Activated naive CD8-positive, alpha-beta T cell treated with anti-CD3 and anti-CD28 coated beads, Interleukin-2, amount 50 U/mL, for 16 hours (primary cell): ENCODE results near the gene ATF6.

Experiments used
- DNase-seq: peaks from one replicate; pipeline ENCODE4 v3.0.0-alpha.2; 2020; ENCODE audit warnings: low read depth, low spot score

Gene ATF6

DNA sequence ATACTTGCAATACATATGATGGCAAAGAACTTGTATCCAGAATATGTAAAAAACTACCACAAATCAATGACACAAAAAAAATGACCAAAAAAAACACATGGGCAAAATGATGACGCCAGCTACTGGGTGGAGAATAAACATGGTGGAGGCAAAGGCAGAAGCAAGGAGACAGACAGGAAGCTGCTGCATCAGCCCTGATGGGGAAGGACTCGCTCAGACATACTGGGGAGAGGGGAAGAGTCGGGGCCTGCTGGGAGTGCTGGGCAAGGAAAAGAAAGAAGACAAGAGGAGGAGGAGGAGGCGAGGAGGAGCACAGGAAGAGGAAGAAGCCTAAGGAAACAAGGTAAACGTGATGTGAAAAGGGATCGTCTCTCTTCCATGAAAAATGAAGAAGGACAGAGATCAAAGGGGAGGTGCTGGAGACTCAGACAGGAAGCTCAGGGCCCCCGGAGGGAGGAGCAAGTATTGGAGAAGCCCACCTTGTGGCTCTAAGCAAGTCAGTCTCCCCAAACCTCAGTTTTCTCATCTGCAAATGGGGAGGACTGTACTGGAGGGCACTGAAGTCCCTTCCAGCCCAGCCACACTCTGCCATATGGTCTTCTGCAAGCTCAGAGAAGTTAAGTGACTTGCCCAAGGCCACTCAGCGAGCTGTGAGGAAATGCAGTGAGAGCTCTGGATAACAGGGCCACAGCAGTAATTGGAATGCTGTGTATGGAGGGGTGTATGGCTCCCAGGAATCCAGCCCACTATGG is 233.4 kb downstream of the ATF6 start:
- no peak for DNase-seq

DNA sequence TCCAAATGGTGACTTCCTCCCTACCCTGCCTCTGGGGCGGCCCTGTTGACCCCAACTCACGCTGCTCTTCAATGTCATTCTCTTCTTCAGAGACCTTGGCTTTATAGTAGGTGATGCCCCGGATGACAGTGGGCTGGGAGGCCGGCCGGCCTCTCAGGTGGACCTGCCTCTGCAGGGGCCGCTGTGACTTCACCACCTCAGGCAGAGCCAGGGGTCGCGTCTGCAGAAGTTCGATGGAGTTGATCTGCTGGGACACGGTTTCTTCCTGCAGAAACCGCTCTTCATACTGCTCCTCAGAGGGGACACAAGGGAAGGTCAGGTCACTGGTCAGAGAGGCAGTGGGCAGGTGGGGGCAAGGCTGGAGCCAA is 233.9 kb downstream of the ATF6 start:
- no peak for DNase-seq

DNA sequence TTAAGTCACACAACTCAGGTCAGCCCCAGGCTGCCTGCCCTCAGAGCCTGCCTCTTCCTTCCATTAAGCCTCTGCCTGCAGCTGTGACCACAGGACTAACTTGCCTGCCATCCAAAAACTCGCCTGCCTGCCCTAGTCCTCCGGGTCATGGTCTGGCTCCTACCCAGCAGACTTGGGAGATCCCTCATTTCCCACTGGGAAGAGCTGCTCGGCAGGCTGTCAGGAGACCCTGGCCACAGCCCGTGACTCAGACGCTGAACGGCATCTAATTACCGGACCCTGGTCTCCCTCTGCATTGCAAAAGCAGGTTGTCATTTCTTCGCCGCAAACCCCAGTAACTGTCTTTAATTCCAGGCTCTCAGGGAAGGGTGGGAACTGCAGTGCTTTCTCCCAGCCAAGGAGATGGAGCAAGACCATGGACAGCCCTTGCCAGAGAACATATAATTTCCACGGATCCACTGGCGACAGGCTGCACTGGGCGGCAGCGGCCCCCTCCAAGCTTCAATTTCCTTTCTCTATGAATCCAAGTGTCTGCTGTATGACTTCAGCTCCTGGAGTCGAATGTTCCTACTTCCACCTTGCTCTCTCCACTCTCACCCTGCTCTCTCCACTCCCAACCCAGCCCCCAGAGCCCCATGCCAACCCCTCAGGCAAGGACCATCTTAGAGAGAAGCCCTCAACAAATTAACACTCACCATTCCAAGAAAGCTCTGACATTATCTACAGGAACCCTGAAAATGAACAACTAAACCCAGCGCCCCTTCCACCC is 237.1 kb downstream of the ATF6 start:
- DNase-seq = no peak

DNA sequence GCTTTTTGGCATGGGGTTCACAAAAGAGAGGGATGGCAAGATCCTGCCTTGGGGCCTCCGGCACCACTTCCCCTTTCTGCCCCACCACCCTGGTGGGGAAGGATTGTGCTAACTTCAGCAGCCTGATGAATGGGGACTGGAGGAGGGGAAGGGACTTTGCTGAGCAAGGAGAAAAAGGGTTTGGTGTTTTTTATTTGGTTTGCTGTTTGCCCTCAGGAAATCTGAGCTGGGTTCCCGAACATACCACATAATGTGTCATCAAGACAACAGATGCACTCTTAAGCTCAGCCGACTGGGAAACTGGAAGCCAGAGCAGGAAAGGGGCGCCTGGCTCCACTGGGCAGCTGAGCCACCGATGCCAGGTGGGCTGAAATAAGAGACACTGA is 237.7 kb downstream of the ATF6 start:
- DNase-seq = no peak

DNA sequence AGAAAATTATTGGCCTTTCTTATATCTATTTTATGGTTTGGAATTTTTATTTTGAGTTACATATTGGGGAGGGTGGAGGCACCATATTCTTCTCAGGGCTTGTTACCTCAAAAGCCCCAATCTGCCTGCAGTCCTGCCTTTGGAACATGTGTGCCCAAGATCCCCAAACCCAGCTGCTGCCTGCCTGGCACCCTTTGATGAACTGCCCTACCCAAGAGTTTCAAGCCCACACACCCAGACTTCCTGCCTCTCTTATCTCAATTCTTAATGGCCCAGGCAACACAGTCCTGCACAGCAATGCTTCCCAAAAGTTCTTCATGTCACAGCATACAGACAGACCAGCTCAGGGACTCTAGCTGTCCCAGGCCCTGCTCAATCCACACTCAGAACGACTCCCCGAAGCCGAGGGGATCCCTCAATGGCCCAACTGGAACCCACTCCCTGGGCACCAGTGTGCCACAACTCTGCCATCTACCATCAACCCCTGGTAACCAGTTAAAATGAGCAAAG is 238.4 kb downstream of the ATF6 start:
- DNase-seq = no peak

DNA sequence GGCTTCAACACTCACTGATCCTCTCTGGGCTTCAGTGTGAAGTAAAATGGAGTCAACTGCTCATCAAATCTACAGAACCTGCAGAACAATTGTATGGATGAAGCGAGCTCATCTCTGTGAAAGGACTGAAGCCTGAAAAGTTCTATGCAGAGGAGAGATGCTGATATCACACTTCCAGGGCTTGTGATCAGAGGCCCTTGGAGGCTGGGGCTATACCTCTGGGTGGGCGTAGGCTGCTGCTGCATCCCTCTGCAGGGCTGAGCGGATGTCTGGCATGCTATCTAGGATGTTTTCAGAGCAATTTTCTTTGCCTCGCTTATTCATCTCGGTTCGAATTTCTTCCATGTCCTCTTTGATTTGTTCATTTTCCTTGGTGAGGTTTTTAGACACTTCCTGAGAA is 240.0 kb downstream of the ATF6 start:
- no peak for DNase-seq

DNA sequence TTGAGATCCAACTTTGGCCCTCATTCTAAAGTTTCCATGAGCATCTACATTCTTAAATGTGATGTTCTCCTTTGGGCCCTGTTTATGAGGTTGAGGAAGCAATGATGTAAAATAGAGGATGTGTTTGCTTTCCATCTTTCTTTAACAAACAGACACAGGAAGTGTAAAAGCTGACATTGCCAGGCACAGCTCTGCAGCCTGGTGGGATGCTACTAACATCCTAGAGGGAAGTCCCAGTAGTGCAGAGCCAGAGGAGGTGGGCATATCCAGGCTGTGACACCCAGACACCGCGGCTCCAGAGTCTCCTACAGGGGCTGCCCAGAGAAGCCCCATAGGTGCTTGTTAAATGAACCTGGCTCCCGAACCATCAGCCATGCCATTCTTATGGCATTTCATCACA is 241.3 kb downstream of the ATF6 start:
- DNase-seq = no peak

DNA sequence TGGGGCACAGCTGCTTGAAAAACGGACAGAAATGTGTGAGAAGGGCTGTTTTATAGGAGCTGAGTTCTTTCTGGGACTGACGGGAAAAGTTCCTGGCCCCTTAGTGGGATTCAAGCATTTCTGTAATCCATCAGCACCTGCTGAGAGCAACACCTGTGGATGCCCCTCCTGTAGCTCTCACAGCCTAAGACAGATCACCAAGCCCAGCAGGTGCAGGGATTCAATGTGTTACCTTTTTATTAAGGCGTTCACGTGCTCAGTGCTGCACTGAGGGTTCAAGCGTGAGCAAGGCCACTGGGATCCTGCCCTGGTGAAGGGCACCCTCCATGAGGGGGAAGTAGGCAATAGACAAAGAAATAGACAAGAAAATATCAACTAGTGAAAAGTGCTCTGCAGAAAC is 242.7 kb downstream of the ATF6 start:
- no peak for DNase-seq

DNA sequence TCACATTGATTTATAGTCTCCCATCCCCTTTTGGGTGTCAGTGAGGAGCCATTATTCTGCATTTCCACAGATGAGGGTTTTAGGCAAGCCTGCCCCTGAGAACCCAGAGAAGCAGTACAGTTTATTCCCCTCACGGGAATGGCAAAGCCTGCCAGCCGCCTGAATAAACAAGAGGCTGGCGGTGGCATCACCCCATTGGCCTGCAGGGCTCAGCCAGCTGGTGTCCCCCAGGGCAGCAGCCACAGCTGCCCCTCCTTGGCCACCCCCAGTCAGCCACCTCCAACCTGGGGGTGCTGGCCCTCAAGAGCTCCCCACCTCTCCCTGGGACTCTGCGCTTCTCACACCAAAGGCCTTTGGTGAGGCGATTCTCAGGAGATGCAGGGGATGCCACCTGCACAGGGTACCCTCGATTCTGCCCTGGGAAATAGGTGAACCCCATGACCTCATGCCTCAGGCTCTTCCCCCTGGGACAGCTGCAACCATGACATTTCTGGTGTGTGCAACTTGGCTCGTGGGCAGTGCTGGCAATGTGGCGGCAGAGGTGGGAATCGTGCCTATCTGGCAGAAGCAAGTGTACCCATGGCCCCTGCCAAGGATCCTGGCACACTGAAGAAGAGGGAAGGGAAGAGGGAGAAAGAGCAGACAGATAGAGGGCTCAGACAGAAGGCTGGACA is 243.5 kb downstream of the ATF6 start:
- no peak for DNase-seq

DNA sequence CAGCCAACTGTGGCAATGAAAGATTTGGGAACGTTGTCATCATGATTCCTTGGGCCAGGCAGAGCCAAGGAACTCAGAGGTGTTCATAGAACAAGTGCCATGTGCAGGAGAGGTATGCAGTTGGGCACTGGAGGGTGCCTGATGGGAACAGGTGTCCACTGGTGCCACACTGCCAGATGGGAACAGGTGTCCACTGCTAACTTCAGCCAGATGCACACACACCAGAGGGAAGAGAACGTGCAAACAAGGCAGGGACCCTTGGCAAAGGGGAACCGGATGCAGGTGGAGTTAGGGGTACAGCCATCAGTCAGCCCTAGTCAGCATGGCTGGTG is 244.0 kb downstream of the ATF6 start:
- no peak for DNase-seq

DNA sequence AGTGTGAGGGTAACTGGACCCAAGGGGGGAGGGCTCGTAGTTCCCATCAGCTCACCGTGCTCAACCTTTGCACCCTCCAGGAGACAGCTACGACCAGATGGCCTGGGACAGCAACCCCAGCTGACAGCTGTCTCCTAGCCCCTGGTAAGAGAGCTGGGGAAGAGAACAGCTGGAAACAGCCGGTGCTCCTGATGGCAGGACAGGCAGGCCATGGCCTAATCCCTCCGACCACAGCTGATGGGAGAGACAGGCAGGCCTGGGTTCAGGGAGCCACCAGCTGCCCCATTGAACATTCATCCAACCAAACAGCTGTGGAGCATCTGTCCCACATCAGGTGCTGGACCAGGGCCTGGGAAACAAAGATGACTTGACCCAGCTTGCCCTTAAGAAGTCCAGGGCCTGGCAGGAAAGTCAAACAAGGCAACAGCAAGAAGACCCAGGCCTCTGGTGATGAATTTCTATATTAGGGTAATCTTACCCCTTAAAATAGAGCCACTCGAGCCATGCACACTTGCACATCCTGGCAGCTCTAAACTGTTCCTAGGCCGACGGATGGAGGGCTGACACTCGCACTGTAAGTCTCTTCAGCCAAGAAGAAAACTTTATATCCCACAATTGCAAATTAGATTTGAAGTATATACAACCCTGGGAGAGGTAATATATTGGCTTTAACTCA is 245.4 kb downstream of the ATF6 start:
- DNase-seq = no peak

DNA sequence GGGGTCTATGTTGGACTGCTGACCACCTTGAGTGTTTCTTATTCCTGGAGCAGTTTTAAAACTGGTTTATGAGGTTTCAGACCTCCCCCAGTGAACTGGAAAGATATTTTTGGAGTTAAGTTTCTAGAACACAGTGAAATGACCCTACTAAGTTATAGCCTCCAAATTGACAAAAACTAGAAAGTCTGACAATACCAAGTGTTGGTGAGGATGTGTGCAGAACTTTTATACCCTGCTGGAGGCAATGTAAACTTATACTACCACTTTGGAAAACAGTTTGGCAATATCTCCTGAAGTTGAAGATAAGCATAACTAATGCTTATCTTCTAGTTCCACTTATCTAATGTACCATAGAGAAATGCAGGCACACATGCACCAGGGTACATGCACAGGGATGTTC is 247.2 kb downstream of the ATF6 start:
- DNase-seq = no peak
